Fibroblast of pulmonary artery (primary cell): ENCODE data around the gene TAGLN2.

Experiments
- DNase-seq: peaks from one replicate; pipeline ENCODE4 v3.0.0-alpha.2; 2010; ENCODE audit warnings: low read depth
- H3K4me3 ChIP-seq: replicated peaks from 2 replicates; pipeline ENCODE4 v1.5.1; 2011; ENCODE audit warnings: low read depth, mild to moderate bottlenecking, control low read depth, low read length, moderate library complexity
- TF ChIP-seq, protein P1 (sequence below): IDR thresholded peaks from 2 replicates; pipeline ENCODE4 v1.5.1; 2011; ENCODE audit warnings: mild to moderate bottlenecking, control low read depth, low read length, inconsistent platforms; ENCODE audit errors: missing control alignments

The TAGLN2 gene

DNA sequence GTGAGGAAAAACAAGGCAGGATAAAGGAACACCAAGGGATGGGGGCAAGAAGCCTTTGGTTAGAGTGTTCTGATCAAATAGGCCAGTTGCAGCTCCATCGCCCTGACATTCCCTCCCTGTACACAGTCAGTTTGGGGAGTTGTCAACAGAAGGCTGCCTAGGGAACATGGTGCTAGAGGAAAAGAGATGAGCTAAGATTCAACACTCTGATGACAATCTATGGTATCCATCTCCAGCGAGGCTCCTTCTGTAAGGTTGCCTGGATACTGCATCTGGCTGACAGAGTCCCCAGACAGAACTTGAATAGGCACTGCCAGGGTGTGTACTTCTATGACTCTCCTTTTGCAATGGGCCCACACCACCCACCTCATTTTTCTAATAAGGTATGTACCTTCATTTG is 40.0 kb upstream of the TAGLN2 start:
- DNase-seq = no peak
- TF ChIP-seq, protein P1, sequence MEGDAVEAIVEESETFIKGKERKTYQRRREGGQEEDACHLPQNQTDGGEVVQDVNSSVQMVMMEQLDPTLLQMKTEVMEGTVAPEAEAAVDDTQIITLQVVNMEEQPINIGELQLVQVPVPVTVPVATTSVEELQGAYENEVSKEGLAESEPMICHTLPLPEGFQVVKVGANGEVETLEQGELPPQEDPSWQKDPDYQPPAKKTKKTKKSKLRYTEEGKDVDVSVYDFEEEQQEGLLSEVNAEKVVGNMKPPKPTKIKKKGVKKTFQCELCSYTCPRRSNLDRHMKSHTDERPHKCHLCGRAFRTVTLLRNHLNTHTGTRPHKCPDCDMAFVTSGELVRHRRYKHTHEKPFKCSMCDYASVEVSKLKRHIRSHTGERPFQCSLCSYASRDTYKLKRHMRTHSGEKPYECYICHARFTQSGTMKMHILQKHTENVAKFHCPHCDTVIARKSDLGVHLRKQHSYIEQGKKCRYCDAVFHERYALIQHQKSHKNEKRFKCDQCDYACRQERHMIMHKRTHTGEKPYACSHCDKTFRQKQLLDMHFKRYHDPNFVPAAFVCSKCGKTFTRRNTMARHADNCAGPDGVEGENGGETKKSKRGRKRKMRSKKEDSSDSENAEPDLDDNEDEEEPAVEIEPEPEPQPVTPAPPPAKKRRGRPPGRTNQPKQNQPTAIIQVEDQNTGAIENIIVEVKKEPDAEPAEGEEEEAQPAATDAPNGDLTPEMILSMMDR = no peak
- H3K4me3 ChIP-seq = no peak overlapping the region

DNA sequence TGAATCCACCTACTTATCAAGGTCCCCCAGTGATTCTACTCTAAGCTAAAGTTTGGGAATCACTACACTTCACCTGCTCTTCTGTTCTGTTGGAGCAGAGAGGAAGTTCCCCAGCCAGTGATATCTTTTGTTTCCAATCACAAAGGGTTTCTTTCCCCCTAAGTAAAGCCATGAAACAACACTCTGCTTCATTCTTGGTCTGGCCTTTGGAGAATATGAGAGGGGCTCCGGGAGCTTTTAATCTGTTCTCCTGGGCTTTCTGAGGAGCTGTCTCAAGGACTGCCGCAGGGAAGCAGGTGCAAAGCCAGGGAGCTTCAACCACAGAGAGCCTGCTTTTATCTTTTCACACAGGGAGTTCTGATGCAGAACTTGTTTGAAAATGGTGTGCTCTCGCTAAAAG is 38.8 kb upstream of the TAGLN2 start:
- TF ChIP-seq, protein P1 = no peak
- no peak for DNase-seq
- no peak overlapping the region for H3K4me3 ChIP-seq

DNA sequence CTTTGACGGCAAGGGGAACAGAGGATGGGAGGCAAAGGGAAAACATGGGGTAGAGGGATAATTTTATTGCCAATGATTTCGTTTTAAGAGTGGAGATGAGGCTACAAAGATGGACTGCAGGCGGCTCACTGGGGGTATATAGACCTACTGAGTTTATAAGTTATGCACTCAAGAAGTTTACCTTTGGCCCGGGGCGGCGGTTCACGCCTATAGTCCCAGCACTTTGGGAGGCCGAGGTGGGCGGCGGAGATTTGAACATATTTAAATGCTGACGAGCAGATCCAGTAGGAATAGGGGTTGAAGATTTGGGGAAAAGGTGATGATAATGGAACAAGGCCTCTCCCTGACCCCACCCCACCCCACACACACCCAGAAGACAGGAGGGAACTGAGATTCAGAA is 36.9 kb upstream of the TAGLN2 start:
- no peak for DNase-seq
- H3K4me3 ChIP-seq = peak overlapping the region; percentile 56

DNA sequence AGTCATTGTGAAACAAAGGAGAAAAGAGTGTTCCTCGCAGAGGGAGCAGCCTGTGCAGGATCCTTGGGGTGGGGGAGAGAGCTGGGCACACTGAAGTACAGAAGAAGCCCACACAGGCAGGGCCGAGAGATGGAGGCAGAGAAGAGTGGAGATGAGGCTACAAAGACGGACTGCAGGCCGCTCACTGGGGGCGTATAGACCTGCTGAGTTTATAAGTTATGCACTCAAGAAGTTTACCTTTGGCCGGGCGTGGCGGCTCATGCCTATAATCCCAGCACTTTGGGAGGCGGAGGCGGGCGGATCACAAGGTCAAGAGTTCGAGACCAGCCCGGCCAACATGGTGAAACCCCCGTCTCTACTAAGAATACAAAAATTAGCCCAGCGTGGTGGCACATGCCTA is 36.3 kb upstream of the TAGLN2 start:
- DNase-seq = no peak
- TF ChIP-seq, protein P1 = no peak
- H3K4me3 ChIP-seq = peak overlapping the region; percentile 56

More for the DNA sequence above, 36.9 kb upstream of the TAGLN2 start:
- TF ChIP-seq, protein P1 = no peak

DNA sequence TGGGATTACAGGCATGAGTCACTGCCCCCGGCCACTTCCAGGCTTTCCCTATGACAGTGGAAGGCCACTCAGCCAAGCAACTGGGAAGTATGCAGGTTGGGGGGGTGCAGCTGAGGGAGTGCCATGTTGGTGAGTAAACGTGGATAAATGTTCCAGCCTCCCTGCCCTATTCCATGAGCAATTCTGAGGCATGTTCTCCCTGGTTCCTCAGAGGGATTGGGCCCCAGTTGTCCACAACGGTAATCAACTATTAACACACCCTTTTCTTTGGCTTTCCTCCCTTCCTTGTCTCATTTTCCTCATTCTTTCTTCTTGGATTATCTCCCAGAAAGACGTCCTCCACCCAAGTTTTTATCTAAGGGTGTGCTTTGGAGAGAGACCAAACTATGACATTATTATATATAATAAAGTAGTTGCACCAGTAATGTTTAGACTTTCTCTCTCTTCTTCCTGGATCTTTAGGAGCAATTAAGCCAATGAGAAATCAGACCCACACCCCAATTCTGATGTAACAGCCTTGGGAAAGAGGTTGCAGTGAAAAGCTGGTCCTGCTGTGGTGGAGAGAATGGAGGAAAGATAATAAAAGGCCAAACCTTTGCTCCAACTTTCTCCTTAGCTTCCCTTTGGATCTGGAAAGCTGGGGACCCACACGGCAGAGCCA is 35.5 kb upstream of the TAGLN2 start:
- DNase-seq = peak; percentile 90
- H3K4me3 ChIP-seq = peak overlapping the region; percentile 56
- TF ChIP-seq, protein P1 = no peak

DNA sequence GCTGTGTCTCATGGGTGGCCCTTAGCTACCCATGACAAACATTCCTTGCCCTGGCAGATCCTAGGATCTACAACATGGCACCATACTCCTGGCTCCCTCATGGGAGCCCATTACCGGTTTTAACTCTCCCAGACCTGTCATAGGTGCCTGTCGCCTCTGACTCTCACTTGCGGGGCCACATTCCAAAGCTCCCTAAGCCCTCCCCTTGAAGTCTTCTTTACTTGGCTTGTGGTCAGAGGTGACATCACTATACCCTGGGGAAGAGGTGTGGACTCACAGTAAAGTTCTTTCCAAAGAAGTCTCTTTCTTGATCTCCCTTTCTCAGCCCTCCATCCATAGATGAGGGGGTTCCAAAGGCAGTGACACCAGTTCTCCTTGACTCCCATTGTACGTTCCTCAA is 34.1 kb upstream of the TAGLN2 start:
- DNase-seq = peak; percentile 10
- H3K4me3 ChIP-seq = no peak overlapping the region
- TF ChIP-seq, protein P1 = no peak
